BE2C (cell line): ENCODE measurements around the gene MICOS13.
"Not testable (repeated sequence)": the region's sequence is repeated elsewhere in the genome, so short reads cannot be mapped to it uniquely, and the experiment has no call there.

Source experiments
- DNase-seq: peaks from one replicate; pipeline ENCODE4 v3.0.0-alpha.2; 2020
- H3K27me3 ChIP-seq: fragments of 250-450 bp; sonication (Bioruptor Pico); 2 replicates; pipeline ENCODE4 v1.5.1; 2020; ENCODE audit warnings: mild to moderate bottlenecking
- H3K36me3 ChIP-seq: fragments of 250-450 bp; sonication (Bioruptor Pico); 2 replicates; pipeline ENCODE4 v1.5.1; 2020; ENCODE audit warnings: mild to moderate bottlenecking
- H3K4me1 ChIP-seq: fragments of 250-450 bp; sonication (Bioruptor Pico); 2 replicates; pipeline ENCODE4 v1.5.1; 2020
- H3K4me3 ChIP-seq: 2 replicates; pipeline ENCODE4 v1.5.1; 2011; ENCODE audit warnings: low read depth, low read length
- H3K9me3 ChIP-seq: fragments of 250-450 bp; sonication (Bioruptor Pico); 2 replicates; pipeline ENCODE4 v1.5.1; 2020
- CTCF ChIP-seq: IDR thresholded peaks from 2 replicates; pipeline ENCODE4 v1.5.1; 2012; ENCODE audit warnings: mild to moderate bottlenecking, low read depth, low read length

The MICOS13 gene

DNA sequence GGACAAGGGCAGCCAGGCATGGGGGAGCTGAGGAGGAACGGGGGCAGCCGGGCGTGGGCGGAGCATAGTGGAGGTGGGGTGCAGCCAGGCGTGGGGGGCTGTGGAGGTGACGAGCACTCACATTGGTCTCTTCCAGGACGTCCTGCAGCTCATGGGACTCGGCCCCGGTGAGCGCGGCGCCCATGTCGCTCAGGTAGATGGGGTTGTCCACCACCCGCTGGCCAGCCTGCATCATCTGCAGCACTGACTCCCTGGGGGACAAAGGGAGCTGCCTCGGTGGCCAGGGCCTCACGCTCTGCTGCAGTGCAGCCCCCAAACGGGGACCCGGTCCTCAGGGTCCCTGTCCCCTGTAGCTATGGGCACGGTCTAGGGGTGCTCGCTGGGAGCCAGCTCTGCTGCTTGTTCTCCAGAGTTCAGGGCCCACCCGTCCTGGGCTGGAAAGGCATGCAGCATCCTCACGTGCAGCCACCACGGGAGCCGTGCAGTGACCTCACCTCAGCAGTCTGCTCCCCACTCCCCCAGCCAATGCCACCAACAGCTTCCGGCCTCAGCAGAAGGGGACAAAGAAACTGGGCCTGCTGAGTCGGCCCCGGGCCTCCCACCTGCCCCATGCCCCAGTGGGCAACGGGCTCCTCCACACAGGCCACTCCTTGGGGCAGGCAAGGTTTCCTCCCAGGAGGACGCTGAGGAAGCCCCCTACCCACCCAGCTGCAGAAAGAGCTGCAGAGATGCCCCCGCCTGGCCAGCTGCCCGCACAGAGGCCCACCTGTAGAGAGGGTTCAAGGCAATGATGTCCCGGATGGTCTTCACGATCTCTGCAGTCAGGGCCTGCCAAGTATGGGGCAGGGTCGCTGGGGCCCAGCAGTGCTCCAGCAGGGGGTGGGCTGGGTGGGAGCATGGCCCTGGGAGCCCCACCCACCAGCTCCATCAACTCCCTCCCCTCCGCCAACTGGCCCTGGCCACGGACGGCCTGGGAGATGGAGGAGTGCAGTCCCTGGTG lies 27.6 kb upstream of the MICOS13 start:
- no peak for DNase-seq
- no peaks in the 10 kb centered on the region for H3K4me1 ChIP-seq
- peaks cover 95% of the 10 kb centered on the region for H3K36me3 ChIP-seq
- H3K4me3 ChIP-seq = no peak overlapping the region
- H3K9me3 ChIP-seq = no peaks in the 10 kb centered on the region
- no peaks in the 10 kb centered on the region for H3K27me3 ChIP-seq
- TF ChIP-seq CTCF = no peak

- Histone ChIP-seq H3K4me3 (no peak overlapping the region), H3K27me3 (no peaks in the 10 kb centered on the region), H3K4me1 (no peaks in the 10 kb centered on the region), H3K9me3 (no peaks in the 10 kb centered on the region), H3K36me3 (peaks cover 86% of the 10 kb centered on the region)
- no peak for TF ChIP-seq CTCF
- DNase-seq = no peak
These were observed 26.7 kb upstream of the MICOS13 start for GRCh38 chr19:5706876-5707573.

DNA sequence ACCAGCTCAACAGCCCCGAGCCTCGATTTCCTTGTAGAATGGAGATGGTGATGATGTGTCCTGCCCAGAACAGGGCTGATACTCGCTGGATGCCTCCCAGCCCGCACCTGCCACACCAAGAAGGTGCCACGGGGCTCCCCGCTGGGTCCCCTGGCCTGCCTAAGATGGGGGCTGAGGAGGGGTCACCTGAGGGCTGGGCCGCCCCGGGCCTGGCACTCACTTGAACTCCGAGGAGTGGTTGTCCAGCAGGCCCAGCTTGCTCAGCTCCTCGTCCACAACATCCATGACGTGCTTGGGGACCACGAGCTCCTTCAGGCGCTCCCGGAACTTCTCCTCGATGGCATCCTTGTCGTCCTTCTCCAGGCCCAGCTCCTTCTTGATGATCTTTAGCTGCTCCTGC lies 25.2 kb upstream of the MICOS13 start:
- Histone ChIP-seq H3K9me3 (no peaks in the 10 kb centered on the region), H3K36me3 (peaks cover 81% of the 10 kb centered on the region), H3K4me3 (no peak overlapping the region), H3K27me3 (no peaks in the 10 kb centered on the region), H3K4me1 (no peaks in the 10 kb centered on the region)
- no peak for DNase-seq
- TF ChIP-seq CTCF = no peak

- no peaks in the 10 kb centered on the region for H3K9me3 ChIP-seq
- TF ChIP-seq CTCF = no peak
- no peak overlapping the region for H3K4me3 ChIP-seq
- H3K36me3 ChIP-seq = peaks cover 83% of the 10 kb centered on the region
- H3K4me1 ChIP-seq = no peaks in the 10 kb centered on the region
- no peaks in the 10 kb centered on the region for H3K27me3 ChIP-seq
- no peak for DNase-seq
These were observed 23.8 kb upstream of the MICOS13 start for GRCh38 chr19:5703819-5704818.

DNA sequence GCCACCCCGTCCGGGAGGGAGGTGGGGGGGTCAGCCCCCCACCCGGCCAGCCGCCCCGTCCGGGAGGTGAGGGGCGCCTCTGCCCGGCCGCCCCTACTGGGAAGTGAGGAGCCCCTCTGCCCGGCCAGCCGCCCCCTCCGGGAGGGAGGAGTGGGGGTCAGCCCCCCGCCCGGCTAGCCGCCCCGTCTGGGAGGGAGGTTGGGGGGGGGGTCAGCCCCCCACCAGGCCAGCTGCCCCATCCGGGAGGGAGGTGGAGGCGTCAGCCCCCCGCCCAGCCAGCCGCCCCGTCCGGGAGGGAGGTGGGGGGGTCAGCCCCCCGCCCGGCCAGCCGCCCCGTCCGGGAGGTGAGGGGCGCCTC lies 21.7 kb upstream of the MICOS13 start:
- not testable (repeated sequence) for H3K9me3 ChIP-seq, H3K4me3 ChIP-seq, H3K27me3 ChIP-seq, DNase-seq, H3K4me1 ChIP-seq
- peaks cover 77% of the 10 kb centered on the region for H3K36me3 ChIP-seq
